HCT116 (cell line): ENCODE data around the gene TOP1. TPM values are rescaled to one million over a fixed set of nuclear protein-coding genes. Genes with fewer than 3 reads are reported as not detected.
A peak's percentile ranks its signal among the peaks of the same experiment; 100 is the strongest.

ENCODE experiments used
- ATAC-seq: fragments of 200-7000 bp; cut with Tn5 transposase; 2 replicates; pipeline ENCODE4 v1.9.1; 2020; ENCODE audit warnings: mild to moderate bottlenecking, moderate library complexity
- BruUV-seq: library from RNA; stranded (reverse); fragments of 400-500 nt; replicated peaks from 2 replicates; lab custom pipeline; 2021; lab: Mats Ljungman, UMichigan
- CTCF ChIA-PET: fragments of 300-600 bp; sonication (Branson Sonifier 250); formaldehyde crosslinking; loops from one replicate; lab custom pipeline; 2021; ENCODE audit warnings: antibody characterized with exemption; lab: Charles Lee
- POLR2A ChIA-PET: fragments of 300-600, 350-600 bp; sonication (Branson Sonifier 250); formaldehyde crosslinking; loops from one replicate; lab custom pipeline; 2021; ENCODE audit warnings: antibody characterized with exemption; lab: Charles Lee
- RAD21 ChIA-PET, 2 experiments: fragments of 300-600 bp; sonication (Branson Sonifier 250); formaldehyde crosslinking; loops; one replicate each; lab custom pipeline; 2023; ENCODE audit warnings: low total read pairs in 2 of 2; ENCODE audit not compliant: uncharacterized antibody in 2 of 2, unreplicated experiment in 2 of 2, low non-redundant PET in 1 of 2; lab: Charles Lee
- DNase-seq: peaks from one replicate; pipeline ENCODE4 v3.0.0-alpha.2; 2010; ENCODE audit warnings: low read depth, low spot score
- H2AFZ ChIP-seq: fragments of 200-600 bp; shearing (Covaris generic), sonication (generic); 2 replicates; pipeline ENCODE4 v1.6.1; 2017; ENCODE audit warnings: low read depth, mixed run types, mixed read lengths, antibody characterized with exemption, low read length; ENCODE audit not compliant: poor library complexity, severe bottlenecking
- H3K27ac ChIP-seq: 2 replicates; pipeline ENCODE4 v1.5.1; 2012; ENCODE audit warnings: low read depth, low read length
- H3K27me3 ChIP-seq: fragments of 200-600 bp; sonication (generic); 2 replicates; pipeline ENCODE4 v1.6.1; 2016; ENCODE audit warnings: mixed run types, low read length, mixed read lengths; ENCODE audit not compliant: insufficient read depth
- H3K36me3 ChIP-seq, 2 experiments: fragments of 200-500 bp in 1 of 2; fragments of 200-600 bp in 1 of 2; sonication (Bioruptor generic) in 1 of 2; sonication (generic) in 1 of 2; 2 replicates each; pipeline versions ENCODE4 v1.5.1 to v1.6.1; 2014 to 2016; ENCODE audit warnings: low read length in 2 of 2, inconsistent platforms in 1 of 2, mixed read lengths in 1 of 2, mixed run types in 1 of 2; ENCODE audit not compliant: insufficient read depth in 2 of 2, control insufficient read depth in 1 of 2
- H3K4me1 ChIP-seq, 2 experiments: fragments of 200-600 bp in 1 of 2; sonication (generic) in 1 of 2; 2 replicates each; pipeline versions ENCODE4 v1.5.1 to v1.6.1; 2012 to 2017; ENCODE audit warnings: low read length in 2 of 2, inconsistent platforms in 1 of 2, mild to moderate bottlenecking in 1 of 2, mixed read lengths in 1 of 2, mixed run types in 1 of 2, moderate library complexity in 1 of 2; ENCODE audit not compliant: insufficient read depth in 2 of 2, control insufficient read depth in 1 of 2
- H3K4me2 ChIP-seq: fragments of 200-600 bp; sonication (generic); 2 replicates; pipeline ENCODE4 v1.6.1; 2017; ENCODE audit warnings: mixed run types, low read length, mixed read lengths
- H3K4me3 ChIP-seq, 2 experiments: fragments of 200-600 bp in 1 of 2; sonication (generic) in 1 of 2; replicated peaks in 1 of 2; 2 replicates each; pipeline ENCODE4 v1.5.1; 2011 to 2016; ENCODE audit warnings: low read length in 2 of 2, control low read depth in 1 of 2, low read depth in 1 of 2, mild to moderate bottlenecking in 1 of 2, mixed read lengths in 1 of 2, mixed run types in 1 of 2
- H3K79me2 ChIP-seq: fragments of 200-600 bp; sonication (generic); 2 replicates; pipeline ENCODE4 v1.6.1; 2017; ENCODE audit warnings: mild to moderate bottlenecking, mixed run types, low read length, moderate library complexity, mixed read lengths; ENCODE audit not compliant: insufficient read depth
- H3K9ac ChIP-seq: fragments of 200-600 bp; sonication (generic); 2 replicates; pipeline ENCODE4 v1.6.1; 2016; ENCODE audit warnings: low read length, mixed read lengths
- H3K9me2 ChIP-seq: fragments of 200-600 bp; sonication (generic), shearing (Covaris generic); 2 replicates; pipeline ENCODE4 v1.6.1; 2017; ENCODE audit warnings: mixed run types, mild to moderate bottlenecking, moderate library complexity; ENCODE audit not compliant: insufficient read depth
- H3K9me3 ChIP-seq, 2 experiments: fragments of 200-500 bp in 1 of 2; fragments of 200-600 bp in 1 of 2; sonication (Bioruptor generic) in 1 of 2; sonication (generic) in 1 of 2; 2 replicates each; pipeline ENCODE4 v1.6.1; 2014 to 2017; ENCODE audit warnings: low read length in 2 of 2, mixed read lengths in 2 of 2, inconsistent platforms in 1 of 2, low read depth in 1 of 2, mild to moderate bottlenecking in 1 of 2, mixed run types in 1 of 2, moderate library complexity in 1 of 2; ENCODE audit not compliant: control insufficient read depth in 1 of 2, insufficient read depth in 1 of 2
- H4K20me1 ChIP-seq: fragments of 200-600 bp; sonication (generic), shearing (Covaris generic); 2 replicates; pipeline ENCODE4 v1.6.1; 2017; ENCODE audit warnings: mixed run types, mild to moderate bottlenecking, moderate library complexity; ENCODE audit not compliant: insufficient read depth
- ATF3 ChIP-seq: IDR thresholded peaks from 2 replicates; pipeline ENCODE4 v1.6.1; 2012
- CBX3 ChIP-seq: IDR thresholded peaks from 2 replicates; pipeline ENCODE4 v1.6.1; 2012; ENCODE audit warnings: low read depth
- CEBPB ChIP-seq: IDR thresholded peaks from 2 replicates; pipeline ENCODE4 v1.6.1; 2012; ENCODE audit warnings: low read depth
- EGR1 ChIP-seq: IDR thresholded peaks from 2 replicates; pipeline ENCODE4 v1.6.1; 2012; ENCODE audit warnings: low read depth
- ELF1 ChIP-seq: IDR thresholded peaks from 2 replicates; pipeline ENCODE4 v1.6.1; 2012; ENCODE audit warnings: low read depth, borderline replicate concordance
- EZH2 ChIP-seq: fragments of 200-600 bp; sonication (generic); IDR thresholded peaks from 2 replicates; pipeline ENCODE4 v1.6.1; 2017; ENCODE audit warnings: antibody characterized with exemption, mixed run types
- EZH2phosphoT487 ChIP-seq: fragments of 200-600 bp; IDR thresholded peaks from 2 replicates; pipeline ENCODE4 v1.6.1; 2018; ENCODE audit warnings: antibody characterized with exemption, borderline replicate concordance
- MAX ChIP-seq: IDR thresholded peaks from 2 replicates; pipeline ENCODE4 v1.6.1; 2012
- POLR2A ChIP-seq: IDR thresholded peaks from 2 replicates; pipeline ENCODE4 v1.7.0; 2011; ENCODE audit warnings: borderline replicate concordance; ENCODE audit not compliant: insufficient read depth, insufficient read length; ENCODE audit errors: extremely low read depth
- POLR2AphosphoS5 ChIP-seq: IDR thresholded peaks from 2 replicates; pipeline ENCODE4 v1.6.1; 2011; ENCODE audit warnings: mild to moderate bottlenecking, low read depth, low read length, moderate library complexity
- RAD21 ChIP-seq: IDR thresholded peaks from 2 replicates; pipeline ENCODE4 v1.6.1; 2012; ENCODE audit warnings: low read depth, mild to moderate bottlenecking
- SIN3A ChIP-seq: IDR thresholded peaks from 2 replicates; pipeline ENCODE4 v1.6.1; 2012; ENCODE audit warnings: low read depth
- SP1 ChIP-seq: IDR thresholded peaks from 2 replicates; pipeline ENCODE4 v1.6.1; 2012; ENCODE audit warnings: low read depth
- SRF ChIP-seq: IDR thresholded peaks from 2 replicates; pipeline ENCODE4 v1.6.1; 2012; ENCODE audit warnings: low read depth
- TCF7L2 ChIP-seq: IDR thresholded peaks from 2 replicates; pipeline ENCODE4 v1.7.0; 2011; ENCODE audit warnings: borderline replicate concordance, inconsistent platforms; ENCODE audit not compliant: insufficient read depth, insufficient read length; ENCODE audit errors: extremely low read depth
- YY1 ChIP-seq: IDR thresholded peaks from 2 replicates; pipeline ENCODE4 v1.6.1; 2011; ENCODE audit warnings: low read length, low read depth, moderate library complexity, mild to moderate bottlenecking; ENCODE audit not compliant: insufficient replicate concordance; ENCODE audit errors: extremely low read depth
- ZBTB33 ChIP-seq: IDR thresholded peaks from 2 replicates; pipeline ENCODE4 v1.6.1; 2011; ENCODE audit warnings: mild to moderate bottlenecking, low read length, moderate library complexity; ENCODE audit not compliant: insufficient replicate concordance; ENCODE audit errors: extremely low read depth
- ZFX ChIP-seq: fragments of 450-650 bp; IDR thresholded peaks from 2 replicates; pipeline ENCODE4 v1.6.1; 2017
- ZNF274 ChIP-seq: fragments of 200-500 bp; sonication (Bioruptor generic); IDR thresholded peaks from 2 replicates; pipeline ENCODE4 v1.6.1; 2014; ENCODE audit warnings: mild to moderate bottlenecking, low read depth, low read length, inconsistent platforms
- intact Hi-C: fragments of 100-400 bp; cut with micrococcal nuclease; formaldehyde crosslinking; loops from 2 replicates; pipeline ENCODE4 v1.10.0; 2022
- total RNA-seq: library from RNA; stranded (reverse); gene quantifications from one replicate; pipeline ENCODE4 v1.2.1, GENCODE V29; 2021; ENCODE audit not compliant: unreplicated experiment
- TF ChIP-seq, protein P1 (sequence below), 3 experiments: fragments of 200-600 bp in 1 of 3; sonication (generic) in 1 of 3; IDR thresholded peaks in 2 of 3; conservative IDR thresholded peaks in 1 of 3; 2 replicates each; pipeline ENCODE4 v1.5.1; 2012 to 2017; ENCODE audit warnings: low read depth in 2 of 3, low read length in 2 of 3, antibody characterized with exemption in 1 of 3, borderline replicate concordance in 1 of 3, control low read depth in 1 of 3, mild to moderate bottlenecking in 1 of 3, mixed read lengths in 1 of 3, mixed run types in 1 of 3, moderate library complexity in 1 of 3; ENCODE audit not compliant: insufficient read depth in 1 of 3

The TOP1 gene
- total RNA-seq, 1 experiment from 2014 or later, result 190 TPM

- H3K9me3 ChIP-seq, result no peaks in the 10 kb centered on the region
- peaks cover 0 to 7% of the 10 kb centered on the region in 2 experiments; a peak in 2 of 4 replicates for H3K4me1 ChIP-seq
- H4K20me1 ChIP-seq, result no peaks in the 10 kb centered on the region
- H3K9me2 ChIP-seq, result no peaks in the 10 kb centered on the region
- no peak for DNase-seq
- CTCF ChIA-PET, result interaction anchor here (0.5 to 4.8 kb wide), 15 partner anchors 9 to 182 kb away, joined by 3 to 83 read pairs (median 4); partner anchors contain the start of gene LPIN3
- no peak overlapping the region for H3K27ac ChIP-seq
- no peak overlapping the region for H3K9ac ChIP-seq
- H3K4me3 ChIP-seq, result no peak overlapping the region
- POLR2A ChIA-PET, result interaction anchor here (1.0 to 1.8 kb wide), 2 partner anchors 60 to 168 kb away, joined by 4 read pairs; partner anchors contain the start of gene LPIN3
- peaks cover 14 to 21% of the 10 kb centered on the region in 2 experiments for H3K36me3 ChIP-seq
- TF ChIP-seq CEBPB, result no peak
- no peak for TF ChIP-seq EGR1
- no peak for TF ChIP-seq EZH2
- no peak for TF ChIP-seq CBX3
- no peak for TF ChIP-seq SP1
- no peak for TF ChIP-seq YY1
- TF ChIP-seq SIN3A, result no peak
- no peak for TF ChIP-seq RAD21
- no peak for TF ChIP-seq POLR2A
- no peak for TF ChIP-seq ELF1
- no peak for TF ChIP-seq ZFX
- no peak for TF ChIP-seq ZNF274
- no peak for TF ChIP-seq ATF3
- TF ChIP-seq, protein P1, sequence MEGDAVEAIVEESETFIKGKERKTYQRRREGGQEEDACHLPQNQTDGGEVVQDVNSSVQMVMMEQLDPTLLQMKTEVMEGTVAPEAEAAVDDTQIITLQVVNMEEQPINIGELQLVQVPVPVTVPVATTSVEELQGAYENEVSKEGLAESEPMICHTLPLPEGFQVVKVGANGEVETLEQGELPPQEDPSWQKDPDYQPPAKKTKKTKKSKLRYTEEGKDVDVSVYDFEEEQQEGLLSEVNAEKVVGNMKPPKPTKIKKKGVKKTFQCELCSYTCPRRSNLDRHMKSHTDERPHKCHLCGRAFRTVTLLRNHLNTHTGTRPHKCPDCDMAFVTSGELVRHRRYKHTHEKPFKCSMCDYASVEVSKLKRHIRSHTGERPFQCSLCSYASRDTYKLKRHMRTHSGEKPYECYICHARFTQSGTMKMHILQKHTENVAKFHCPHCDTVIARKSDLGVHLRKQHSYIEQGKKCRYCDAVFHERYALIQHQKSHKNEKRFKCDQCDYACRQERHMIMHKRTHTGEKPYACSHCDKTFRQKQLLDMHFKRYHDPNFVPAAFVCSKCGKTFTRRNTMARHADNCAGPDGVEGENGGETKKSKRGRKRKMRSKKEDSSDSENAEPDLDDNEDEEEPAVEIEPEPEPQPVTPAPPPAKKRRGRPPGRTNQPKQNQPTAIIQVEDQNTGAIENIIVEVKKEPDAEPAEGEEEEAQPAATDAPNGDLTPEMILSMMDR (IDR thresholded peaks at IDR 0.05 in 2 of 3, conservative IDR thresholded peaks at IDR 0.05 in 1 of 3; ENCODE audit: borderline replicate concordance in 1 of 3, insufficient read depth in 1 of 3, low read depth in 2 of 3, low read length in 2 of 3), result no peak
- no peak for TF ChIP-seq EZH2phosphoT487
- no peak for TF ChIP-seq MAX
- no peak for TF ChIP-seq SRF
- TF ChIP-seq ZBTB33, result no peak
- no peak for TF ChIP-seq TCF7L2
- TF ChIP-seq POLR2AphosphoS5, result no peak
- RAD21 ChIA-PET, result interaction anchor here (0.5 to 1.5 kb wide), 6 partner anchors 52 to 216 kb away, joined by 3 to 17 read pairs (median 3); partner anchors contain the start of gene LPIN3 (in 2 of the 2)
- ATAC-seq, result peak; percentile 24
- no TSS peak for BruUV-seq
- H3K27me3 ChIP-seq, result no peaks in the 10 kb centered on the region
- H3K4me2 ChIP-seq, result no peak overlapping the region
- no peak overlapping the region for H2AFZ ChIP-seq
- H3K79me2 ChIP-seq, result no peaks in the 10 kb centered on the region
- intact Hi-C loops, result loop anchor here (1.0 to 5.0 kb wide), 3 partner anchors 60 to 240 kb away; partner anchors contain the start of gene LPIN3
Observed at GRCh38 chr20:41172296-41173140, 143.9 kb downstream of the TOP1 start.
